IMR-90 (cell line): ENCODE results near the gene ANKRD55.

ENCODE experiments used
- BHLHE40 ChIP-seq: fragments of 150-350 bp; IDR thresholded peaks from 2 replicates; pipeline ENCODE4 v1.6.1; 2016; ENCODE audit warnings: mild to moderate bottlenecking, low read depth, low read length
- CEBPB ChIP-seq: IDR thresholded peaks from 2 replicates; pipeline ENCODE4 v1.6.1; 2012; ENCODE audit warnings: low read depth, low read length, improper control_type of control experiment
- ELK1 ChIP-seq: fragments of 150-350 bp; IDR thresholded peaks from 2 replicates; pipeline ENCODE4 v1.6.1; 2016; ENCODE audit warnings: low read depth, mild to moderate bottlenecking, low read length, moderate library complexity, borderline replicate concordance
- FOS ChIP-seq: fragments of 150-350 bp; IDR thresholded peaks from 2 replicates; pipeline ENCODE4 v1.6.1; 2016; ENCODE audit warnings: low read depth, low read length
- MAZ ChIP-seq: IDR thresholded peaks from 2 replicates; pipeline ENCODE4 v1.6.1; 2012; ENCODE audit warnings: low read depth, mild to moderate bottlenecking, low read length, improper control_type of control experiment, moderate library complexity, borderline replicate concordance
- MXI1 ChIP-seq: IDR thresholded peaks from 2 replicates; pipeline ENCODE4 v1.6.1; 2012; ENCODE audit warnings: low read depth, mild to moderate bottlenecking, low read length, moderate library complexity, borderline replicate concordance
- POLR2A ChIP-seq: IDR thresholded peaks from 2 replicates; pipeline ENCODE4 v1.6.1; 2012; ENCODE audit warnings: mild to moderate bottlenecking, low read depth, low read length
- RAD21 ChIP-seq: IDR thresholded peaks from 2 replicates; pipeline ENCODE4 v1.6.1; 2012; ENCODE audit warnings: low read length, improper control_type of control experiment
- RCOR1 ChIP-seq: IDR thresholded peaks from 2 replicates; pipeline ENCODE4 v1.6.1; 2012; ENCODE audit warnings: mild to moderate bottlenecking, low read length, improper control_type of control experiment; ENCODE audit not compliant: insufficient replicate concordance
- SMC3 ChIP-seq: fragments of 150-350 bp; IDR thresholded peaks from 2 replicates; pipeline ENCODE4 v1.6.1; 2016; ENCODE audit warnings: low read depth, mild to moderate bottlenecking, antibody characterized with exemption, low read length, moderate library complexity
- TF ChIP-seq, protein P1 (sequence below): conservative IDR thresholded peaks from 2 replicates; pipeline ENCODE4 v1.5.1; 2012; ENCODE audit warnings: mild to moderate bottlenecking, low read depth, low read length, improper control_type of control experiment
- TF ChIP-seq, protein P2 (sequence below): fragments of 150-350 bp; IDR thresholded peaks from 2 replicates; pipeline ENCODE4 v1.6.1; 2017; ENCODE audit warnings: mild to moderate bottlenecking, antibody characterized with exemption, low read length, low read depth

DNA sequence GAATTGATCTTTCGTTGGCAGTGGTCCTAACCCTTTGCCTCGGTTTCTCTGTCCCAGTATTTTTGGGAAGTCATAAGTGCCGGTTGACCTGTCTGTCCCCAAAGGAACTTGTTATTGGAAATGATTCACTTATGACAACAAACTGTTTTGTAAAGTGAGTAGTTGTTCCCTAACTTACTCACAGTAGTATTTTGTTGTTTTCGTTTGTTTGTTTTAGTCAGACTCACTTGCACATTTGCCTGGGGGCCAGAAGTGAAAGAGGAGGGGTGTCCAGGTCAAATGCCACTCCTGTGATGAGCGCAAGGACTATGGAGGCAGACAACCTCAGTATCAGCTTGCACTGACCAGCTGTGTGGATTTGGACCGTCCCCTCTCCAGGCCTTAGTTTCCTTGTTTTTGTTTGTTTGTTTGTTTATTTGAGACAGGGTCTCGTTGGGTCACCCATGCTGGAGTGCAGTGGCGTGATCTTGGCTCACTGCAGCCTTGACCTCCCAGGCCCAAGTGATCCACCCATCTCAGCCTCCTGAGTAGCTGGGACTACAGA, 47.3 kb downstream of the ANKRD55 start:
- TF ChIP-seq, protein P1, sequence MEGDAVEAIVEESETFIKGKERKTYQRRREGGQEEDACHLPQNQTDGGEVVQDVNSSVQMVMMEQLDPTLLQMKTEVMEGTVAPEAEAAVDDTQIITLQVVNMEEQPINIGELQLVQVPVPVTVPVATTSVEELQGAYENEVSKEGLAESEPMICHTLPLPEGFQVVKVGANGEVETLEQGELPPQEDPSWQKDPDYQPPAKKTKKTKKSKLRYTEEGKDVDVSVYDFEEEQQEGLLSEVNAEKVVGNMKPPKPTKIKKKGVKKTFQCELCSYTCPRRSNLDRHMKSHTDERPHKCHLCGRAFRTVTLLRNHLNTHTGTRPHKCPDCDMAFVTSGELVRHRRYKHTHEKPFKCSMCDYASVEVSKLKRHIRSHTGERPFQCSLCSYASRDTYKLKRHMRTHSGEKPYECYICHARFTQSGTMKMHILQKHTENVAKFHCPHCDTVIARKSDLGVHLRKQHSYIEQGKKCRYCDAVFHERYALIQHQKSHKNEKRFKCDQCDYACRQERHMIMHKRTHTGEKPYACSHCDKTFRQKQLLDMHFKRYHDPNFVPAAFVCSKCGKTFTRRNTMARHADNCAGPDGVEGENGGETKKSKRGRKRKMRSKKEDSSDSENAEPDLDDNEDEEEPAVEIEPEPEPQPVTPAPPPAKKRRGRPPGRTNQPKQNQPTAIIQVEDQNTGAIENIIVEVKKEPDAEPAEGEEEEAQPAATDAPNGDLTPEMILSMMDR = no peak
- TF ChIP-seq POLR2A (no peak), SMC3 (no peak), CEBPB (no peak), ELK1 (no peak), RAD21 (no peak), BHLHE40 (no peak), RCOR1 (no peak), FOS (no peak), MAZ (no peak), MXI1 (no peak)
- TF ChIP-seq, protein P2, sequence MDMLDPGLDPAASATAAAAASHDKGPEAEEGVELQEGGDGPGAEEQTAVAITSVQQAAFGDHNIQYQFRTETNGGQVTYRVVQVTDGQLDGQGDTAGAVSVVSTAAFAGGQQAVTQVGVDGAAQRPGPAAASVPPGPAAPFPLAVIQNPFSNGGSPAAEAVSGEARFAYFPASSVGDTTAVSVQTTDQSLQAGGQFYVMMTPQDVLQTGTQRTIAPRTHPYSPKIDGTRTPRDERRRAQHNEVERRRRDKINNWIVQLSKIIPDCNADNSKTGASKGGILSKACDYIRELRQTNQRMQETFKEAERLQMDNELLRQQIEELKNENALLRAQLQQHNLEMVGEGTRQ = no peak
